Glomerular endothelial cell (primary cell): ENCODE data around the gene SLC17A7. TPM values are rescaled to one million over a fixed set of nuclear protein-coding genes. Genes with fewer than 3 reads are reported as not detected.
A peak's percentile ranks its signal among the peaks of the same experiment; 100 is the strongest.
"Not testable (repeated sequence)": the region's sequence is repeated elsewhere in the genome, so short reads cannot be mapped to it uniquely, and the experiment has no call there.

Experiments used
- DNase-seq: peaks from one replicate; pipeline ENCODE4 v3.0.0-alpha.2; 2011; ENCODE audit warnings: low read depth, low spot score; ENCODE audit errors: extremely low read depth
- total RNA-seq: library from RNA; depleted of rRNA; stranded (reverse); fragments of >200 nt; gene quantifications from 2 replicates; pipeline ENCODE4 v1.2.3, GENCODE V29; 2015

SLC17A7 gene
- not detected in 2 replicates for total RNA-seq

- DNase-seq = no peak
Measured at GRCh38 chr19:49441210-49441959, at the start of gene SLC17A7. Gene SLC17A7 (minus strand): TSS chr19:49441527. CDS start chr19:49441379, 148 bp downstream.

GRCh38 chr19:49490287-49491029, 49.1 kb upstream of the SLC17A7 start:
- DNase-seq = no peak

GRCh38 chr19:49489601-49490167, 48.4 kb upstream of the SLC17A7 start:
- DNase-seq = no peak

GRCh38 chr19:49488863-49489537, 47.7 kb upstream of the SLC17A7 start:
- no peak for DNase-seq

- no peak for DNase-seq
Measured at GRCh38 chr19:49488046-49488862, 46.9 kb upstream of the SLC17A7 start.

GRCh38 chr19:49487277-49488045, 46.1 kb upstream of the SLC17A7 start, which contains the start of gene RPL13A:
Gene RPL13A (plus strand): TSS chr19:49487608. CDS start chr19:49487630, 22 bp downstream.
- peak; percentile 97 for DNase-seq

GRCh38 chr19:49486710-49487276, 45.5 kb upstream of the SLC17A7 start:
- DNase-seq = no peak

GRCh38 chr19:49486232-49486631, 44.9 kb upstream of the SLC17A7 start:
- no peak for DNase-seq

GRCh38 chr19:49481020-49481683, 39.8 kb upstream of the SLC17A7 start:
- DNase-seq = no peak

- no peak for DNase-seq
Measured at GRCh38 chr19:49479975-49480628, 38.8 kb upstream of the SLC17A7 start.

- DNase-seq = no peak
Measured at GRCh38 chr19:49475995-49476880, 34.9 kb upstream of the SLC17A7 start.

GRCh38 chr19:49475191-49475917, 34.0 kb upstream of the SLC17A7 start:
- no peak for DNase-seq

GRCh38 chr19:49474542-49474924, 33.2 kb upstream of the SLC17A7 start:
- no peak for DNase-seq

GRCh38 chr19:49473868-49474541, 32.7 kb upstream of the SLC17A7 start, which contains the start of gene FLT3LG:
Gene FLT3LG (plus strand): TSS chr19:49474215. CDS start chr19:49474640, 425 bp downstream.
- no peak for DNase-seq

GRCh38 chr19:49473501-49473867, 32.2 kb upstream of the SLC17A7 start:
- DNase-seq = not testable (repeated sequence)

- DNase-seq = no peak
Measured at GRCh38 chr19:49472936-49473335, 31.6 kb upstream of the SLC17A7 start.
